ENCODE measurements around the gene HMCN2.
"Not testable (repeated sequence)": the region's sequence is repeated elsewhere in the genome, so short reads cannot be mapped to it uniquely, and the experiment has no call there.

HMCN2 gene

GRCh38 chr9:130421802-130422276 lies 156.3 kb downstream of the HMCN2 start:
- DNase-seq = no peak

- DNase-seq = no peak
Observed at GRCh38 chr9:130422546-130422945, 157.0 kb downstream of the HMCN2 start.

- DNase-seq = no peak
Observed at GRCh38 chr9:130423272-130423671, 157.7 kb downstream of the HMCN2 start.

GRCh38 chr9:130424595-130425454 lies 159.3 kb downstream of the HMCN2 start:
- no peak for DNase-seq

GRCh38 chr9:130425741-130426466 lies 160.3 kb downstream of the HMCN2 start:
- DNase-seq = no peak

- no peak for DNase-seq
Observed at GRCh38 chr9:130426467-130426773, 160.9 kb downstream of the HMCN2 start.

GRCh38 chr9:130426883-130427282 lies 161.3 kb downstream of the HMCN2 start:
- DNase-seq = no peak

- DNase-seq = no peak
Observed at GRCh38 chr9:130427326-130427725, 161.8 kb downstream of the HMCN2 start.

- DNase-seq = no peak
Observed at GRCh38 chr9:130428086-130428665, 162.6 kb downstream of the HMCN2 start.

- no peak for DNase-seq
Observed at GRCh38 chr9:130429381-130429780, 163.8 kb downstream of the HMCN2 start.

GRCh38 chr9:130429831-130430230 lies 164.3 kb downstream of the HMCN2 start:
- no peak for DNase-seq

GRCh38 chr9:130430232-130430631 lies 164.7 kb downstream of the HMCN2 start:
- no peak for DNase-seq

- DNase-seq = no peak
Observed at GRCh38 chr9:130430734-130431535, 165.4 kb downstream of the HMCN2 start.

- no peak for DNase-seq
Observed at GRCh38 chr9:130431536-130432303, 166.2 kb downstream of the HMCN2 start.

GRCh38 chr9:130432362-130432761 lies 166.8 kb downstream of the HMCN2 start:
- no peak for DNase-seq

- DNase-seq = no peak
Observed at GRCh38 chr9:130432796-130433167, 167.2 kb downstream of the HMCN2 start.

GRCh38 chr9:130433168-130433946 lies 167.8 kb downstream of the HMCN2 start:
- no peak for DNase-seq

GRCh38 chr9:130433947-130434262 lies 168.3 kb downstream of the HMCN2 start:
- DNase-seq = no peak

GRCh38 chr9:130434656-130435055 lies 169.1 kb downstream of the HMCN2 start:
- not testable (repeated sequence) for DNase-seq

- DNase-seq = no peak
Observed at GRCh38 chr9:130437011-130437789, 171.6 kb downstream of the HMCN2 start.
